HTERT RPE-1 (cell line): Measurements from ENCODE around the gene PPP1R37.

Experiments
- in situ Hi-C: fragments of 300-500 bp; cut with MboI; formaldehyde crosslinking; loops from 4 replicates; pipeline ENCODE4 v1.14.3; 2020; ENCODE audit warnings: low sequenced_read_pairs

Gene PPP1R37, protein sequence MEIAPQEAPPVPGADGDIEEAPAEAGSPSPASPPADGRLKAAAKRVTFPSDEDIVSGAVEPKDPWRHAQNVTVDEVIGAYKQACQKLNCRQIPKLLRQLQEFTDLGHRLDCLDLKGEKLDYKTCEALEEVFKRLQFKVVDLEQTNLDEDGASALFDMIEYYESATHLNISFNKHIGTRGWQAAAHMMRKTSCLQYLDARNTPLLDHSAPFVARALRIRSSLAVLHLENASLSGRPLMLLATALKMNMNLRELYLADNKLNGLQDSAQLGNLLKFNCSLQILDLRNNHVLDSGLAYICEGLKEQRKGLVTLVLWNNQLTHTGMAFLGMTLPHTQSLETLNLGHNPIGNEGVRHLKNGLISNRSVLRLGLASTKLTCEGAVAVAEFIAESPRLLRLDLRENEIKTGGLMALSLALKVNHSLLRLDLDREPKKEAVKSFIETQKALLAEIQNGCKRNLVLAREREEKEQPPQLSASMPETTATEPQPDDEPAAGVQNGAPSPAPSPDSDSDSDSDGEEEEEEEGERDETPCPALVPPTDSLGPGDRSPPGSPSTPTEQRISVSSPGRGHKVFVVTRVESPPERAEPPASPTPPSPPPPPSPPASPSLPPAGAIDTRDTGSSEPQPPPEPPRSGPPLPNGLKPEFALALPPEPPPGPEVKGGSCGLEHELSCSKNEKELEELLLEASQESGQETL

DNA sequence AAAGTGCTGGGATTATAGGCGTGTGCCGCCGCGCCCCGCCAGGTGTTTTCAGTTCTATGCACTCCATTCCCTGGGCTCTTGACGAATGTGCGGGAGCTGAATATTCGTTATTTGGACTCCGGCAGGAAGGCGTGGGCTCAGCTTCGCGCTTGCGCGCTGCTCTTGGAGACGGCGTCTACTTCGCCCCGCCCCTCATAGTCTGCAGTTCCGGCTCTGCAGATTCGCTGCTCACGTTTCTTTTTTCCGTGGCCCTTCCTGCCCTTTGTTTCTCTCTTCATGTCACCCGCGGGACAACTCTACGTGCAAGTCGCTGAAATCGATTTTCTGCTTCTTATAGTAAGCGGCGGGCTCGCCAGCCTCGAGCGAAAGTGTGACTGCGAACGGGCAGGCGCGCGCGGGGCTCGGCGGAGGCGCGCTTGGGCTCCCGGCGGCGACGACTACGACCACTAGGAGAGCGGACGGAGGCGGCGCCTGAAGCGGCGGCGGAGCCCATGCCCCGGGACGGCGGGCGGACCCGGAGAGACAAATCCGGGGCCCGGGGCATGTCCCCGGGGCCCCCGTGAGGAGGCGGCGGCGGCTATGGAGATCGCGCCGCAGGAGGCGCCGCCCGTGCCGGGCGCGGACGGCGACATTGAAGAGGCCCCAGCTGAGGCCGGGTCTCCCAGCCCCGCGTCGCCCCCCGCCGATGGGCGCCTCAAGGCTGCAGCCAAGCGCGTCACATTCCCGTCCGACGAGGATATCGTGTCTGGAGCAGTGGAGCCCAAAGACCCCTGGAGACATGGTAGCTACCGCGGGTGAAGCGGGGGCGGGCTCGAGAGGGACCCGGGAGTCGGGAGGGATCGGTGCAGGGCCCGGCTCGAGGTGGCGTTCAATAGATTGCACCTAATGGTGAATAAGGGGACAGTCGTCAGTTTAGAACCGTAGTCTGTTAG, at the start of gene PPP1R37:
TSS of gene PPP1R37 (plus strand) at position 433 of the 932 bp plus-strand sequence. CDS start at position 580, 147 bp downstream.
- in situ Hi-C loops = no loop called here

DNA sequence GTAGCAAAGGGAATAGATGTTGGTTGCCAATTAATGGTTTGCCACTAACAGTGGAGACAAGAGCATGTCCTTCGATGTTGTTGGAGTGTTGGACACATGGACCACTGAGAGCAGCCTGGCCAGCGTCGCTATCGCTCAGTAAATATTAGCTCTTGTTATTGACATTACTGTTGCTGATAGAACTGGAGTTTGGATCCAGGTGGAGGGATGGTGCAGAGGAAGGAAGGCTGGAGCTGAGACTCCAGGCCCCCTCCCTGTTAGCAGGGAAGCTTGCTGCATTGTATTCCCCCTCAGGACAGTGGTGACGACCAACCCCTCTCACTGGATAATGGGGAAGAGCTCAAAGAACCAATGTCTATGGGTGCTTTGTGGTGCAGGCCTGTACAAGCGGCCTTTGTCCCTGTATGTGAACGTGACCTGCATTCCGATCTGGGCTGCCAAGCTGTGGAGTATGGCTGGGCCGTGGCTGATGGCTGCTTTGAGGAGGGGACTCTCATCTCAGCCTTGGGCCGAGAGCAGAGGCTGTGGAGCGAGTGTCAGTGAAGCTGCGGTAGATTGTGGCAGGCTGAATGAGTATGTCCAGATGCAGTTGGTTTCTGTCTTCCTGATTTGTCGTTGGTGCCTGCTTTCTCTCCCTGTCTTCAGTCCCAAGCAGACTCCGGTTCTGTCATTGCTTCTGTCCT, 47.2 kb upstream of the PPP1R37 start:
- in situ Hi-C loops = no loop called here

DNA sequence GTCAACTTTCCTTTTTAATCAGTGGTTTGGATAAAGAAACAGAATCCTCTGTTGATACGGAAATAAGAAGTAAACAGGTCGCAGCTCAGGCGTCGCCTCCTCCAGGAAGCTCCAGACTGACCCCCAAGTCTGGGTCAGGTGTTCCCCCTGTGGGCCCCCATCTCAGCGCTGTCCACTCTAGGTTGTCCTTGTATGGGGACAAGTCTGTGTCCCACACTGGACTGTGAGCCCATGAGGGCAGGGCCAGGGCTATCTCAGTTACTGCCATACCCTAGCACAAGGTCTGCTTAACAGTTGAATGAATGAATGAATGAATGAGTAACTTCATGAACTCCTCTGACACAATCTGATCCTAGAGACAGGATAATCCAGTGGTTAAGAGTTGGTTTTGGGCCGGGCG, 46.6 kb upstream of the PPP1R37 start:
- in situ Hi-C loops = no loop called here

DNA sequence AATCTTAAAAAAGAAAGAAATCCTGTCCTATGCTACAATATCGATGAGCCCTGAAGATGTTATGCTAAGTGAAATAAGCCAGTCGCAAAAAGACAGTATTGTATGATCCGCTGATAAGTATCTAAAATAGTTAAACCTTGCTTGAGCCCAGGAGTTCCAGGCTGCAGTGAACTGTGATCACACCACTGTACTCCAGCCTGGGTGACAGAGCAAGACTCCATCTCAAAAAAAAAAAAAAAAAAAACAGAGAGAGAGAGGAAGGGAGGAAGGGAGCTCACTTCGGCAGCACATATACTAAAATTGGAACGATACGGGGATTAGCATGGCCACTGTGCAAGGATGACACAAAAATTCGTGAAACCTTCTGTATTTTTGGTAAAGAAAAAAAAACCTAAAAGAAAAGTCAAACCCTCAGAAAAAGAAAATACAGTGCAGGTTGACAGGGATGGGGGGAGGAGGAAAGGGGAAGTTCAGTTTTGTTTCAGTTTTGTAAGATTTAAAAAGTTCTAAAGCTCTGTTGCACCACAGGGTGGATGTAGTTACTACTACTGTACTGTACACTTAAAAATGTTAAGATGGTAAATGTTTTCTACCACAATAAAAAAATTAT, 45.7 kb upstream of the PPP1R37 start:
- in situ Hi-C loops = no loop called here

DNA sequence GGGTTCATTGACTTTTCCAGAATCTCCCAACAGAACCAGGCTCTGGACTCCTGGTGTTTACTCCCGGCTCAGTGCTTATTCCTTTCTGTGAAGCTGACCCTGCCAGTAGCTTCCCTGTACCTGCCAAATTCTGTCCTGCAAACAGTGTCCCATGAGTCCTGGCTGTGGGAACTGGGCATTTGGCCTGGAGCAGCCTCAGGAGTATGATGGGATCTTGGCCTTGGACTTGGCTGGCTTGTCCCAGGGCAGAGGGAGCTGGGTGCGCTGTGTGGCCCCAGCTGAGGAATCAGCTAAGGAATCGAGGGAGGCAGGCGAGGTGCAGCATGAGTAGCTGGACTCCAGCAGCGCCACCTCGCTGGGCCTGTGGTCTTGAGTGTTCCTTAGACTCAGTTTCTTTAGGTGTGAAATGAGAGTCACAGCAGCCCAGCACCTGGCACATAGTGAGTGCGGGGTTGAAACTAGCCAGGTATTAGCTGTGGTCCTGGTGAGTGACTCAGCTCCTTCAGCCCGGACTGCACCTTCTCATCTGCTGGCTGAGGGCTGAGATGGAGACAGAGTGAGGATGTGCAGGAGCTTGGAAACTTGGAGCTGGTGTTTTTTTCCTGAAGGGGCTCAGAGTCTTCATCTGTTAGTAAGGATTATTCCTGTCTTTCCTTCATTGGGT, 43.8 kb upstream of the PPP1R37 start:
- in situ Hi-C loops = no loop called here

DNA sequence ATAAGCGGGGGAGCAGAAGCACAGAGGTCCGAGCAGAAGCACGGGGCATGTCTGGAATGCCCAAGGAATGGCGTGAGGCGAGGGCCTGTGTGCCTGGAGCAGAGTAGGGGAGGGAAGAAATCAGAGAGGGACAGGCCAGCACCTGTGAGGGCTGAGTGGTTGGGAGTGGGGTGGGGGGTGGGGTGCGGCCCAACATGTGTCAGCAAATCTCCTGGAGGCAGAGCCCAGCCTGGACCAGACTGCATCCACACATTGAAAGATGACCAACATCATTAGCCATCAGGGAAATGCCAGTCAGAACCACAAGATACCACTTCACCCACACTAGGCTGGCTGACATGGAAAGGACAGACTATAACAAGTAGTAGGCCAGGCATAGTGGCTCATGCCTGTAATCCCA, 42.9 kb upstream of the PPP1R37 start:
- in situ Hi-C loops = no loop called here

DNA sequence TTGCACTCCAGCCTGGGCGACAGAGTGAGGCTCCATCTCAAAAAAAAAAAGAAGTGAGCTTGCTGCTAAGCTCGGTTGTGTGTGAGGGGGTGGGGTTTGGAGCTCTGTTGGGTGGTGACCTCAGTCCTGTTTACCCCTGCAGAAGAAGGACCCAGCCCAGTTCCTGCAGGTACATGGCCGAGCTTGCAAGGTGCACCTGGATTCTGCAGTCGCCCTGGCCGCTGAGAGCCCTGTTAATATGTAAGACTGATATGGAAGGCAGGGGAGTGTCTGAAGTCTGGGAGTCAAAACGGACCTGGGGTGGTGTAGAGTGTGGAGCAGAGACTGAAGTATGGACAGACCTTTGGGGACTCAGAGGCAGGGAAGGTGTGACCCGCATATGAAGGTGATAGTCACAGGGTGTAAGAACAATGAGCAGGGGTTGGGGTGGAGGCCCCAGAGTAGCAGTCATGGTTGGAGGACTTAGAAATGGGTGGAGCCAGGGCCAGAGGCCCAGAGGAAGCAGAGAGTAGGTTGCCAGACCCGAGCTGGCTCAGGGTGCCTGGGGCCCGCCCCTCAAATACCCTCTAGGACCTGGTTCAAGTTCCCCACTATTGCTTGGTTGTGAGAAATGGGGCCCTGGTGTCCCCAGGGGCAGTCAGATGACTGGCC, 40.9 kb upstream of the PPP1R37 start:
- in situ Hi-C loops = no loop called here

DNA sequence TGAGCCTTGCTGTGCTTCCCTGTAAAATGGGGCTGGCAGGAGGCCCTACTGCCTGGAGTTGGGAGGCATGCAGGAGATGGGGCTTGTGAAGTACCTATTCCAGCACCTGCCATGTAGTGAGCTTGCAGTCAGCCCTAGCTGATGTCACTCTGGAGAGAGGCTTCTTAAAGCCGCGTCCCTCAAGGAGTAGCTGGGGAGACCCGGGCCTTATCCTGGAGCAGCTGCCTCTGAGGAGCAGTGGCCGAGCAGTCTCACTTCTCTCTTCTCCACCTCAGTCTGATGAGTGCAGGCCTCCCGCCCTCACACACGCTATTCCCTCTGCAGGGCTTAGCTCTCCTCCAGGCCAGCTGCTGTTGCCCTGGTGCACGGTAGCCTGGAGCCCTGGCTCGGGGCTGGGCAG, 36.1 kb upstream of the PPP1R37 start:
- in situ Hi-C loops = no loop called here

DNA sequence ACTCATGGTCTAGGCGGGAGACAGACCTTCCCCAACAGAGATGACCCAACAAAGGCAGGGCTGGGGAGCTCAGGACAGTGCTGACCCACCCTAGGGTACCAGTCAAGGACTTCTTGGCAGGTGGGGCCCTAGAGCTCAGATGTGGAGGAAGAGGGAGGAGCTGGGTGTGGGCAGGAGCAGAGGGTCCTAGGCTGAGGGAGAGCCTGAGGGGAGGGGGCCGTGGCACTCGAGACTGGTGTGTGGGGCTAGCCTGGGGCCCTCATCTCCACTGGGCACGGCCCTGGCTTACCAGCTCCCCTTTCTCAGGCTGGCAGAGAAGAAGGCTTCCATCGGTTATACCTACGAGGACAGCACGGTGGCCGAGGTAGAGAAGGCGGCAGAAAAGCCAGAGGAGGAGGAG, 35.5 kb upstream of the PPP1R37 start:
- in situ Hi-C loops = no loop called here

DNA sequence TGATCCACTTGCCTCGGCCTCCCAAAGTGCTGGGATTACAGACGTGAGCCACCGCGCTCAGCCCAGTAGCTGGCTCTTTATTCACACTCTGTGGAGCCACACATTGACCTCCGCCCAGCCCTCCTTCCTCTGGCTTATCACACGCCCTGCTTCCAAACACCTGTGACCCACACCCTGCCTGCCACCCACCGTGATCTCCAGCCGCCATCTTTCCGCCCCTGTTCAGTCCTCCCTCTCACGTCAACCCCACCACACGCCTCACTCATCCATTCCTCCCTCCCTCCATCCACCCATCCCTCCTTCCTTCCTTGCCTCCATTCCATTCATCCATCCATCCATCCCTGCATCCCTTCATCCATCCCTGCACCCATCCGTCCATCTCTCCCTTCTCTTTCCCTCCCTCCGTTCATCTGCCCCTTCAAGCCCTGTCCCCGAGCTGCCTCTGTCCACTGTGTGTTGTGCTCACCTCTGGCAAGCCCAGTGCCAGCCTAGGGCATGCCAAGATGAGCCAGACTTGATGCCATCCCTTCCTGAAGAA, 34.3 kb upstream of the PPP1R37 start:
- in situ Hi-C loops = no loop called here

DNA sequence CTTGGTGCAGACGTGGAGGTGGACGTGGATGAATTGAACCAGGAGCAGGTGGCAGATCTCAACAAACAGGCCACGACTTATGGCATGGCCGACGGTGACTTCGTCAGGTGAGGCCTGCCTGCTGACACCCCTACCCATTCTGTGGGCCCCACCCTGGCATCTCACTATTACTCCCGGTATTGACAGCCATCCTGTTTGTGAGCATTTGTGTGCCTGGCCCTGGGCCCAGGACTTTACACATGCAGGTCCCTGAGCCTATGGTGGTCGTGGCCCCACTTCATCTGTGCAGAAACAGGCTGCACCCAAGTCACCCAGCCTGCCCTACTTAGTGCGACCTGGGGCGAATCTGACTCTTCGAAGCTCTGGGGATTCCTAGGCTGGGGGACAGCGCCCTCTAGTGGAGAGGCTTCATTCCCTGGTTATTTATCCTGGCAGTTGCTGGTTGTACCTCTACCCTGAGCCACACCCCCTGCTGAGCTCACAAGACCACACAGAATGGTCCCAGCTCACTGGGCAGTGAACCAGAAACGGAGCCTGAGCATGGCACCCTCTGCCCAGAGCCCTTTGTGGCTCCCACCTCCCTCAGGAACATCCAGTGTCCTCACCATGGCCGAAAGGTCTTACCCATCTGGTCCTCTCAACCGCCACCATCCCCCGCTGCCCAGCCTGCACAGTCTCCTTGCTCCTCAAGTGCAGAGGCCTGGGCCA, 33.6 kb upstream of the PPP1R37 start:
- in situ Hi-C loops = no loop called here

DNA sequence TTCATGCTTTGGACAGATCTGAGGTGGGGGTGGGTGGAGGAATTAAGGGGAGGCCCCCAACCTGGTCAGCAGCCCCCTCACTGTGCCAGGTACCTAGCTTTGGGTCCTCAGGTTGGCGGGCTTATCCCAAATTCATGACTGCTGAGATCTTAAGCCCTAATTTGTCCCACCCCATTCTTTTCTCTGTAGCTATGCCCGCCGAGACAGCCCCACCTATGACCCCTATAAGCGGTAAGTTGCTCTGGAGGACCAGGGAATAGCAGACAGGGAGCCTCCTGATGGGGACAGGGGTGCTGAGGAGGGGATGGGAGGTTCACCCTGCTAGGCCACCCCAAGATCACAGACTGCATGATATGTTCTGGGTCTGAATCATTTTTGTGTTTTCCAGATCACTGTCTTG, 31.0 kb upstream of the PPP1R37 start:
- in situ Hi-C loops = no loop called here

DNA sequence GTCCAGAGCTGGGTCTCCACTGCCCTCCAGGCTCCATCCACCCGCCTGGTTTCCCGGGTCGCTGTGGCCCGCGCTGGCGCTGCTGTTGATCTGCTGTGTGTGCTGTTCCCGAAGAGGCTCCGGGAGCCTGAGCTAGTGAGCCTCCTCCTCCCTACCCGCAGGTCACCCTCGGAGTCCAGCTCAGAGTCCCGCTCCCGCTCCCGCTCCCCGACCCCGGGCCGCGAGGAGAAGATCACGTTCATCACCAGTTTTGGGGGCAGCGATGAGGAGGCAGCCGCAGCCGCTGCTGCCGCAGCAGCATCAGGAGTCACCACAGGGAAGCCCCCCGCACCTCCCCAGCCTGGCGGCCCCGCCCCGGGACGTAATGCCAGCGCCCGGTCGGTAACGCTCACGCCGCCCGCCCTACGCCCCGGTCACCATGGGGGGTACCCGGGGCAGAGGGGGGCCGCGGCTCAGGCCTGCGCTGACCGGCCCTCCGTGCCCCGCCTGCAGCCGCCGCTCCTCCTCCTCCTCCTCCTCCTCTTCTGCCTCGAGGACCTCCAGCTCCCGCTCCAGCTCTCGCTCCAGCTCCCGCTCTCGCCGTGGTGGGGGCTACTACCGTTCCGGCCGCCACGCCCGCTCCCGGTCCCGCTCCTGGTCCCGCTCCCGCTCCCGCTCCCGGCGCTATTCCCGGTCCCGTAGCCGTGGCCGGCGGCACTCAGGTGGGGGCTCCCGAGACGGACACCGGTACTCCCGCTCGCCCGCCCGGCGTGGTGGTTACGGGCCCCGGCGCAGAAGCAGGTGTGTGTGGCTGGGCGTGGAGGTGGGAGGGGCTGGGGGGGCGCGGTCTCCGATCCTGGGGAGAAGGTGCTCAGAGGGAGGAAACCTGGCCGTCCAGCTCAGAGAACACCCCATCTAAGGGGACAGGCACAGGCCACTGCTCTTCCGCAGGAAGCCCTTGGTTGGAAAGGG, 28.9 kb upstream of the PPP1R37 start:
- in situ Hi-C loops = no loop called here

DNA sequence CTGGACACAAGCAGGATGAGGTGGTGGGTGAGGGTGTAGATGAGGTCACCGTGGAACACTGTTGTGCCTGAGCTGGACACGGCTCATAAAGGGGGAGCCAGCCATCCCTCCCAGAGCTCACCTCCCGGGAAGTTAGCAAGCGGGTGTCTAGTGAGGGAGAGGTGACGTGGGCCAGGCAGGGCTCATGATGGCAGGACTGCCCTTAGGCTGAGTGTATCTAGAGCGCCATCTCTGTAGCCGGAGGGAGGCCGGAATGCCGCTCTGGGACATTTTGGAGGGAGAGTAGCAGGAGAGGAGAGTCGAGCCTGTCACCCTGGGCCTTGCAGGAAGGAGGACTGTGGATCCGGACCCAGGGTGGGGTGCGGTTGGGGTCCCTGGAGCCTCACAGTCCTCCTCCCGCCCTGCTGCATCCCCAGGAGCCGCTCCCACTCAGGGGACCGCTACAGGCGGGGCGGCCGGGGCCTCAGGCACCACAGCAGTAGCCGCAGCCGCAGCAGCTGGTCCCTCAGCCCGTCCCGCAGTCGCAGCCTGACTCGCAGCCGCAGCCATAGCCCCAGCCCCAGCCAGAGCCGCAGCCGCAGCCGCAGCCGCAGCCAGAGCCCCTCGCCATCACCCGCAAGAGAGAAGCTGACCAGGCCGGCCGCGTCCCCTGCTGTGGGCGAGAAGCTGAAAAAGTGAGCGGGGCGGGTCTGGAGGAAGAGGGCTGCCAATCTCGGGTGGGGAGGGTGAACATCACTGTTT, 25.9 kb upstream of the PPP1R37 start:
- in situ Hi-C loops = no loop called here

DNA sequence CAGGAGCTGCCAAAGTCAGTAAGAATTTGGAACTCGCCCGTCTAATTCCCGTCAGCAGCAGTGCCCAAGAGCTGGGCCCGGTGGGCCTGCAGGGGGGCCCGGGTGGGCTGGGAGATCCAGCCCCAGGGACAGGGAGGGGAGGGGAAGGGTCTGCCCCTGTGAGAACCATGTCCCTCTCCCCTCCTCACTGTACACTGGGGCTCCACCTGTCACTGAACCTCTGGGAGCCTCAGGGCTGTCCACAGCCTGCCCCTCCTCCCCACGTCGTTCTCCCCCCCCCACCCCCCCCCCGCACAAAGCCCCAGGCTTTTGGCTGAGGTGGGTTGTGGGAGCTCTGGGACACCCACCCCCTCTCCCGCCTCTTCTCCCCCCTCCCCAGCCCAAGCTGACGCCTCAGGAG, 24.9 kb upstream of the PPP1R37 start:
- in situ Hi-C loops = no loop called here

DNA sequence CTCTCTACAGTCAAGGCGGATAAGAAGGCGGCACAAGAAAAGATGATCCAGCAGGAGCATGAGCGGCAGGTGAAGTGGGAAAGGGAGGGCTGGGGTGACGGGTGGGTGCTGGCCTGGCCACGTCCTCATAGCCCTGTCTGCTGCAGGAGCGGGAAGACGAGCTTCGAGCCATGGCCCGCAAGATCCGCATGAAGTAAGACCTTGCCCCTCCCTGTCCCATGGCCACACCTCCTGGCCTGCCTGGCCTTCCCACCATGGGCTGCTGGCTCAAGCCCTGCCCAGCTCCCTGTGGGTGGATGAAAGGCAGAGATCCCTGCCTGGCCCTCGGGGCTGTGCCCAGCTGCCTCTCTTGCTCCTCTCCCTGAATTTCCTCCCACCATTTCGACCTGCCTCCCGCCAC, 23.9 kb upstream of the PPP1R37 start:
- in situ Hi-C loops = no loop called here

DNA sequence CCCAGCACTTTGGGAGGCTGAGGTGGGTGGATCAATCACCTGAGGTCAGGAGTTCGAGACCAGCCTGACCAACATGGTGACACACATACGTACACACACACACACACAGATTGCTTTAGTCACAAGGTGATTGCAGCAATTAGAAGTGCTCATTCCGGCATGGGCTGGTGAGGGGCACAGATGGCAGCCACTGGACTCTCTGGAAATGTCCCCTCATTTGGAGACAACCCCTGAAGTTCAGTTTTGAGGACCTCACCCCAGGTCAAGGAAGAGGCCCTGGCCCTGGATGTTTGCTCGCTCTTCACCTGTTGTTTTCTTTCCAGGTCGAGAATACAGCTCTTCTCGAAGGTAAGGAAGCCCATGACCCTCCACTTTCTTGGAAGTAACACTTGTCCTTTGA, 22.8 kb upstream of the PPP1R37 start:
- in situ Hi-C loops = no loop called here
